ENCODE data around the gene TRNP1.

Gene TRNP1

DNA sequence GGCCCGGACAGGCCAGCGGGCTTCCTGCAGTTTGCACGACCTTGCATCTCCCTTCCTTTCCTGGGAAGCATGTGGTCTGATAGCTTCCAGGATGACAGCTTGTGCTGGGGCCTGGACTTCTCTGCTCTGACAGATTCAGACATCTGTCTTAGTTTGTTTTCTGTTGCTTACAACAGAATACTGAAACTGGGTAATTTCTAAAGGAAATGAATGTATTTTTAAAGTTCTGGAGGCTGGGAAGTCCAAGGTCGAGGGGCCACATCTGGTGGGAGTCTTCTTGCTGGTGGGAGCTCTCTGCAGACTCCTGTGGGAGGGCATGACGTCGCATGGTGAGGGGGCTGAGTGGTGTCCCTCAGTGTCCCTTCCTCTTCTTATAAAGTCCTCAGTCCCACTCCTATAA lies 54.4 kb downstream of the TRNP1 start:
- POLR2A ChIA-PET = no interaction called here

DNA sequence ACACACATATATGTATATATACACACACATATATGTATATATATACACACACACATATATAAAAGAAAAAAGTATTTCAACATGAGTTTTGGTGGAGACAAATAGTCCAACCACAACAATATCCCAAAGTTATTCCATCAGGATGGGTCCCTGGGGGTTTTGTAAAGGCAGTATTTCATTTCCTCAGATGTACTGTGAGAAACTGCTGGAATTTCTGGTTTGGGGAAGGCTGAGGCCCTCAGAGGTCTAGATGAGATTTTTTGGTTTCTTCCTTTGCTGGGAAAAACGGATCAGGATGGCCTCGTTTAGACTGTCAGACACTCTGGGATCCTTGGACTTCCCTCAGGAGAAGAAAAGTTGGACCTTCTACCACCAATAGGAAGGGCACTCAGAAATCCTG lies 55.6 kb downstream of the TRNP1 start:
- Histone ChIP-seq H3K4me1 (ENCODE audit: control extremely low read depth in 1 of 4, control insufficient read depth in 4 of 4, insufficient read depth in 4 of 4, low read length in 3 of 4) (peaks cover 0 to 18% (median 12%) of the 10 kb centered on the region in 4 experiments), H3K36me3 (ENCODE audit: control insufficient read depth in 4 of 4, insufficient read depth in 4 of 4, low read length in 3 of 4) (no peaks in the 10 kb centered on the region), H3K27me3 (replicated peaks in 2 of 5; ENCODE audit: control insufficient read depth in 4 of 5, insufficient read depth in 5 of 5, low read length in 4 of 5) (no peaks in the 10 kb centered on the region), H3K27ac (ENCODE audit: insufficient read depth in 1 of 2, low read depth in 1 of 2, low read length in 2 of 2, poor library complexity in 1 of 2, severe bottlenecking in 2 of 2) (no peak overlapping the region), H3K9me3 (ENCODE audit: control extremely low read depth in 1 of 5, control insufficient read depth in 4 of 5, insufficient read depth in 2 of 5, low read depth in 1 of 5, low read length in 4 of 5) (no peaks in the 10 kb centered on the region), H3K4me3 (ENCODE audit: control insufficient read depth in 1 of 7, extremely low read depth in 1 of 7, insufficient read depth in 4 of 7, low read depth in 2 of 7, low read length in 6 of 7) (no peak overlapping the region)
- CTCF ChIA-PET = interaction anchor here (1.3 to 26.9 kb wide), 3 partner anchors 8 to 51 kb away, joined by 3 to 449 read pairs (median 35); no protein-coding TSS in a partner anchor
- WGBS (ENCODE audit: insufficient coverage) = 89% methylated on average over 2 of the region's 2 CpGs
- POLR2A ChIA-PET = no interaction called here
- DNase-seq = no peak

More for the DNA sequence above, 54.4 kb downstream of the TRNP1 start:
- 83% methylated on average over 4 of the region's 6 CpGs for WGBS (ENCODE audit: insufficient coverage)
- no peaks in the 10 kb centered on the region for H3K36me3 ChIP-seq (ENCODE audit: control insufficient read depth in 4 of 4, insufficient read depth in 4 of 4, low read length in 3 of 4)
- no peak overlapping the region for H3K27ac ChIP-seq (ENCODE audit: insufficient read depth in 1 of 2, low read depth in 1 of 2, low read length in 2 of 2, poor library complexity in 1 of 2, severe bottlenecking in 2 of 2)
- H3K4me3 ChIP-seq (ENCODE audit: control insufficient read depth in 1 of 7, extremely low read depth in 1 of 7, insufficient read depth in 4 of 7, low read depth in 2 of 7, low read length in 6 of 7) = no peak overlapping the region
- CTCF ChIA-PET = interaction anchor here (1.2 to 26.9 kb wide), 6 partner anchors 7 to 50 kb away, joined by 3 to 449 read pairs (median 34); no protein-coding TSS in a partner anchor
- DNase-seq = no peak
- no peaks in the 10 kb centered on the region for H3K27me3 ChIP-seq (replicated peaks in 2 of 5; ENCODE audit: control insufficient read depth in 4 of 5, insufficient read depth in 5 of 5, low read length in 4 of 5)
- no peaks in the 10 kb centered on the region for H3K9me3 ChIP-seq (ENCODE audit: control extremely low read depth in 1 of 5, control insufficient read depth in 4 of 5, insufficient read depth in 2 of 5, low read depth in 1 of 5, low read length in 4 of 5)
- peaks cover 0 to 18% (median 12%) of the 10 kb centered on the region in 4 experiments for H3K4me1 ChIP-seq (ENCODE audit: control extremely low read depth in 1 of 4, control insufficient read depth in 4 of 4, insufficient read depth in 4 of 4, low read length in 3 of 4)

DNA sequence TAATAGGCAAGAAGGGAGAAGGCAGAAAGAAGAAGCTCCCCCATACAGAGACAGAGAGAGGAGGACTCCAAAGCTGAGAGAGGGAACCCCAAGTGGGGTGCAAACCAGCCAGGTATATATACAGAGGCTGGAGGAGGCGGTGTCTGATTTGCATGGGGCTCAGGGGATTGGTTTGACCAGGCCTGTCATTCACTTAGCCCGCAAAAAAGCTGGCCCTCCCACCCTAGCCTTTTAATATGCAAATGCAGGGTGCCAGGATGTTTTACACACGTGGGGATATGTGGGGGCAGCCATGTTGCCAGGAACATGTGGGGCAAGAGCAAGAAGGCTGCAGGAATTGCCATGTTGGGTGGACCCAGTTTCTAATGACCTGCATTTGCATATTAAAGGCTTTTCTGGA lies 56.1 kb downstream of the TRNP1 start:
- no peaks in the 10 kb centered on the region for H3K36me3 ChIP-seq (ENCODE audit: control insufficient read depth in 4 of 4, insufficient read depth in 4 of 4, low read length in 3 of 4)
- H3K27me3 ChIP-seq (replicated peaks in 2 of 5; ENCODE audit: control insufficient read depth in 4 of 5, insufficient read depth in 5 of 5, low read length in 4 of 5) = no peaks in the 10 kb centered on the region
- DNase-seq = peak in 1 of 3 donors; percentile 33
- peaks cover 0 to 14% (median 10%) of the 10 kb centered on the region in 4 experiments for H3K4me1 ChIP-seq (ENCODE audit: control extremely low read depth in 1 of 4, control insufficient read depth in 4 of 4, insufficient read depth in 4 of 4, low read length in 3 of 4)
- no peak overlapping the region for H3K27ac ChIP-seq (ENCODE audit: insufficient read depth in 1 of 2, low read depth in 1 of 2, low read length in 2 of 2, poor library complexity in 1 of 2, severe bottlenecking in 2 of 2)
- H3K9me3 ChIP-seq (ENCODE audit: control extremely low read depth in 1 of 5, control insufficient read depth in 4 of 5, insufficient read depth in 2 of 5, low read depth in 1 of 5, low read length in 4 of 5) = no peaks in the 10 kb centered on the region
- no peak overlapping the region for H3K4me3 ChIP-seq (ENCODE audit: control insufficient read depth in 1 of 7, extremely low read depth in 1 of 7, insufficient read depth in 4 of 7, low read depth in 2 of 7, low read length in 6 of 7)
- WGBS (ENCODE audit: insufficient coverage) = 78% methylated on average over 3 of the region's 3 CpGs
- CTCF ChIA-PET = interaction anchor here (5.3 to 26.9 kb wide), 2 partner anchors 47 to 52 kb away, joined by 35 to 449 read pairs; no protein-coding TSS in a partner anchor
- POLR2A ChIA-PET = no interaction called here

Data from common myeloid progenitor, CD34-positive (primary cell).